GM12801 (cell line): ENCODE measurements around the gene RPS6KA5.

Experiments
- CTCF ChIP-seq: IDR thresholded peaks from one replicate; pipeline ENCODE4 v1.5.1; 2011; ENCODE audit warnings: control low read depth; ENCODE audit not compliant: insufficient read length; ENCODE audit errors: extremely low read depth

RPS6KA5 gene

GRCh38 chr14:91092073-91092472 is 31.6 kb upstream of the RPS6KA5 start:
- TF ChIP-seq CTCF = no peak

DNA sequence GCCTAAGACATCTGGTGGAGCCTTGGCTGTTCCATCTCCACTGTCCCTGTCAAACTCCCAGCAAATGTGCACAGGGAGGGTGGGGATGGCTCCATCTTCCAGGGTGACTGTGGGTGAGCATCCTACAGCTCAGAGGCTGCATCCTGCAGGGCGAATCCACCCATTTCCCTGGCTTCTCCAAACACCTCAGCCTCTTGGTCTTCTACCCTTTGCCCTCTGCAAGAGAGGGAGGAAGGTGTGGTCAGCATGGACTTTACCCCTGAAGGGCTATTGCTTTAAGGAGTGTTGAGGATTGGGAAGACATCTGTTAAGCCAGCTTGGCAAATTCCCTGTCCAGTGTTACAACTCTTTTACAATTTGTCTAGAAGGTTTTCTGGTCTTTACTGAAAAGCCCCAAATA is 30.3 kb upstream of the RPS6KA5 start:
- TF ChIP-seq CTCF = no peak

GRCh38 chr14:91089958-91090535 is 29.6 kb upstream of the RPS6KA5 start:
- no peak for TF ChIP-seq CTCF

DNA sequence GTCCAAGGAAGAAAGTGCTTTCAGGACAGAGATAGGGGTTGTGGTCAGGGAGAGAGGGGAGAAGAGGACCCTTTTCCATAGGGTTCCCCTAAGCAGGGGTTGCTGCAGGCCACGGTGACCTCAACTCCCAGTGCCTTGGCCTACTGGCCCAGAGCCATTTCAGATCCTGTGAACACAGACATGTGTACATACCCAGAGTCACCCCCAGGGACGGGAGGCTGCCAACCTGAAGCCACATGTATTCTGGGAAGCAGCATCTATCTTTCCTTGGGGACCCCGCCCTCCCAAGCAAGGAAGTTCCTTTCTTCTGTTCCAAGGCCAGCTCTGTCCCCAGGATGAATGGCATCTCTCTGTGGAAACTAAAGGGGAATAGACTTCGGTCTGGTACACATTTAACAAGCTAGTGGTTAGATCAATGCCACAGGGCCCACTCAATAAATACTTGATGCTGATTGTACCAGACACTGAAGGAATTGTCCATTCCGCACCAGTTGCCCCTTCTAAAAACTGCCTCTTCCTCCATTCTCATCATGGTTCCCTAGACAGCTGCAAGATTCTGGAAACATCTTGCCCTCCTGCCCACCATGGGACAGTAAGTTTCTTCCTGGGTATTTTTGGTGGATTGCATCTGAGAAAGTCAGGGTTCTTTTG is 28.3 kb upstream of the RPS6KA5 start:
- no peak for TF ChIP-seq CTCF

DNA sequence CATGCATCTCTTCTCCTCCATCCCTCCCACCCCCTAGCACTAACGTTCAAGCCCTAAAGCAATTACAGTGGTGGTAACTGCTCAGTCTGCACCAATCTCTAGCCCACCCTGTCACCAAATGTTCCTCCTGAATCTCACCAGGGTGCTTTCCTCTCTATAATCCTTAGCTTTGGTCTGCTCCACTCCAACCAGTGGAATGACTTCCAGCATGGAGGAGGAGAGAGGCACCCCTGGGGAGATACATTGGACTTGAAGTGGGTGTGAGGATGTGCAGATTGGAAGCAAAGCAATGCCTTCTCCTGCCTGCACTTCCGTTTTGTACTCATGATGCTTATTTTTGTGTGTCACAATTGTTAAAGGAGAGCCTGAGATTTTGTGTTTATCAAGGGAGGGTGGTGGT is 24.1 kb upstream of the RPS6KA5 start:
- no peak for TF ChIP-seq CTCF

DNA sequence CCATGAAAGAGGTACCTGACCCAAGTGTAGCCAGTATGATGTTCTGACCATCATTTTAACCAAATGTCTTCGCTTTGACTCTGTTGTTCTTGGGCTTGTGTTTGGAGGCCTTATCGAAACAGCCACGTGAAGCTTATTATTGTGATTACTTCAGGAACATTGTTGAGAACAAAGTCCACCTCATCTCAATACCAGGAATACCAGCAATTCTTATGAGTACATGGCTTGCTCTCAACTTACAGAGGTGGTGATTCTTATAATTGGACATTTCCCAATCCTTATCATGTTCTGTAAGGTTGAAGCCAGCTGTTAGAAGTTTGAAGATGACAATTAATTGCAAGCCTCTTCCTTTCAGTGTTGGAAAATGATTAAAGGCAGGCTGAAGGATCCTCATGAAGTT is 21.8 kb upstream of the RPS6KA5 start:
- TF ChIP-seq CTCF = no peak

GRCh38 chr14:91080071-91080470 is 19.6 kb upstream of the RPS6KA5 start:
- TF ChIP-seq CTCF = no peak
